GM19438 (cell line): ENCODE results near the gene SV2C.

Experiments
- ATAC-seq: cut with Tn5 transposase; IDR thresholded peaks from one replicate; pipeline ENCODE4 v1.9.1; 2021; ENCODE audit warnings: low read depth; ENCODE audit not compliant: unreplicated experiment

The SV2C gene

GRCh38 chr5:76099756-76100155 is 16.6 kb downstream of the SV2C start:
- ATAC-seq, result peak; percentile 68

- no peak for ATAC-seq
Observed at GRCh38 chr5:76104027-76104426, 20.8 kb downstream of the SV2C start.

GRCh38 chr5:76106149-76106548 is 23.0 kb downstream of the SV2C start:
- no peak for ATAC-seq

DNA sequence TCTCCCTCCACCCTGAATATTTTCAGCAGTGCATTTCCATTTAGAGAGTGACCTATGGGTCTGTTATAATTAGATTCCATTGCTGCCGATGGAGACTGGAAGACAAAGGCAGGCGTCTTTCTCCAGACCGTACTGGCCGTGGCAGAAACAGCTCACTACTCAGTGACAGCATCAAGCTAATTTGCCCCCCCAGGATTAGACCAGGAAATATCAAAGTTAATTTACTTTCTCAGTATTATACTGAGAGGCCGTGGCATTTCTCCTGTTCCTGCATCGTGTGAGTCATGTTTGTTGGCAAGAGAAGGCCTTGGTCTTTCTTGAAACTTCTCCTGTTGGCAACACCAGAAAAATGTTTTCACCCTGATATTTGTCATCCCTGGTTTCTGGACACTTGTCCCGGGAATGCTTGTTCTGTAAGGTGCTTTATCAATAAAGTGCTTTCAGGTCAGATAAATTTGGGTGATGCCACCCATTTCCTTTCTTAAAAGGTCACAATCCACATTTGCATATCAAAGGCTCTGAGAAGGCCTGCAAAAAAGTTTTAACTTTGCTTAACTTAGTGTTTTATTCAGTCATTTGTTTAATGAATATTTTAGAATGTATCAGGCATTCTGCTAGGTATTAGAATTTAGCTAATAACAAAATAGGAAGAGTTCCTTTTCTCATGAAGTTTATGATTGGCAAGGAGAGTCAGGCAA is 28.4 kb downstream of the SV2C start:
- ATAC-seq, result no peak

GRCh38 chr5:76113103-76113502 is 29.9 kb downstream of the SV2C start:
- no peak for ATAC-seq

GRCh38 chr5:76114179-76114851 is 31.1 kb downstream of the SV2C start:
- ATAC-seq, result no peak

- no peak for ATAC-seq
Observed at GRCh38 chr5:76125346-76125745, 42.2 kb downstream of the SV2C start.

DNA sequence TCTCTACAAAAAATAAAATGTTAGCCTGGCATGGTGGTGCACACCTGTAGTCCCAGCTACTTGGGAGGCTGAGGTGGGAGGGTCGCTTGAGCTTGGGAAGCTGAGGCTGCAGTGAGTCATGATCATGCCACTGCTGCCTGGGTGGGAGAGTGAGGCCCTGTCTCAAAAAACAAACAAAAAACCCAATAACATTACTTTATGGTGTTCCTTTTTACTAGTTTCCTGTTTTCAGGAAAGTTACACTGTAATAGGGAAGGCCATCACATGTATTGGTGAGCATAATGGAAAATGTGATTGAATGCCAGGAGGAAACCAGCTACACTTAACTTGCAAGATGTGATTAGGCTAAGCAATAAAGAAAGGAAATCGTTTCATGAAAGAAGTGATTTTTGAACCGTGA is 42.7 kb downstream of the SV2C start:
- ATAC-seq, result no peak

- no peak for ATAC-seq
Observed at GRCh38 chr5:76134003-76134402, 50.8 kb downstream of the SV2C start.

GRCh38 chr5:76134646-76135045 is 51.5 kb downstream of the SV2C start:
- ATAC-seq, result no peak

DNA sequence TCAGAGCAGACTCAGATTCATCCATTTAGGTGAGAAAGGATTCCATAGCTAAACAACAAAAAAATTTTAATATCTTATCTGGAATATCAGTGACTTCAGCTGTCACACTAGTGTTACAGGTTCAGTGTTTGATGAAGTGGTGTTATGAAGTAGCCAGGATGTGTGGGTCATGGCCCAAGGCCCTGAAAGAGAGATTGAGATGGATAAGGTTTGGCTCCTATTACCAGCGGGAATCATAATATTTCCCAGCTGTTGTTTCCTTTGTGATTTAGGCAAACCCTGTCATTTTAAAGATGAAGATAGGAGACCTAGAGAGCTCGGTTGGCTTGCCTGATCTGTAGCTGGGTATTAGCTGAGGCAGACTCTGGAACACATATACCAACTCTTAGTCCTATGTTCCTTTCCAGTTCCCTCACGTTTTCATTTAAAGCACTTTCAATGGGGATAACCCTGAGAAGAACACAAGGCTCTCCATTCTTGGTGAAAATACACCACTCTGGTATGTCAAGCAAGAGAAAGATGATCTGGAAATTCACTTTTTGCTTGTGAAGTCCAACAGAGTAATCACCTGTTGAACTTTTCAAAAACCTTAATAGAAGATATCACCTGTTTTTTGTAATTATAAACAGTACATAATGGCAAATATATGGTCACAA is 54.8 kb downstream of the SV2C start:
- no peak for ATAC-seq

GRCh38 chr5:76143884-76144283 is 60.7 kb downstream of the SV2C start:
- no peak for ATAC-seq

GRCh38 chr5:76144513-76145274 is 61.5 kb downstream of the SV2C start:
- ATAC-seq, result no peak

- ATAC-seq, result no peak
Observed at GRCh38 chr5:76145945-76146344, 62.8 kb downstream of the SV2C start.

- no peak for ATAC-seq
Observed at GRCh38 chr5:76149636-76150035, 66.5 kb downstream of the SV2C start.

- no peak for ATAC-seq
Observed at GRCh38 chr5:76152161-76152560, 69.0 kb downstream of the SV2C start.

DNA sequence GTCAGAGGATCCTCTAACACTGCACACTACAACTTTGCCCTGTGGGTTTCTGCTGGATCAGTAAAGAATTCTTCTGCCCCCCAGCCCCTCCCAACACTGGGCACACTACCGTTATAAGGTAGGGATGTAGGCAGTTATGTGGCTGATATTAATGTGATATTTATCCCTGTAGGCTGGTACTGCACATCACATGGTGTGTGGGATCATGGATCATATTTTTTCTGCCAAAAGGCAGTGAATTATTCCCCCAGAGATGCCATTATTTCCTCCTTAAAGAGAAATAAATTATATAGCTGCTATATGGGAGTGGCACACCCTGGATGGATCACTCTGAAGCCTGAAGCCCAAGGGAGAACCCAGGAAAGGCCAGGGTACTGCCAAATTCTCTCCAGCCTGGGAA is 69.5 kb downstream of the SV2C start:
- ATAC-seq, result no peak

GRCh38 chr5:76153271-76153670 is 70.1 kb downstream of the SV2C start:
- ATAC-seq, result no peak

DNA sequence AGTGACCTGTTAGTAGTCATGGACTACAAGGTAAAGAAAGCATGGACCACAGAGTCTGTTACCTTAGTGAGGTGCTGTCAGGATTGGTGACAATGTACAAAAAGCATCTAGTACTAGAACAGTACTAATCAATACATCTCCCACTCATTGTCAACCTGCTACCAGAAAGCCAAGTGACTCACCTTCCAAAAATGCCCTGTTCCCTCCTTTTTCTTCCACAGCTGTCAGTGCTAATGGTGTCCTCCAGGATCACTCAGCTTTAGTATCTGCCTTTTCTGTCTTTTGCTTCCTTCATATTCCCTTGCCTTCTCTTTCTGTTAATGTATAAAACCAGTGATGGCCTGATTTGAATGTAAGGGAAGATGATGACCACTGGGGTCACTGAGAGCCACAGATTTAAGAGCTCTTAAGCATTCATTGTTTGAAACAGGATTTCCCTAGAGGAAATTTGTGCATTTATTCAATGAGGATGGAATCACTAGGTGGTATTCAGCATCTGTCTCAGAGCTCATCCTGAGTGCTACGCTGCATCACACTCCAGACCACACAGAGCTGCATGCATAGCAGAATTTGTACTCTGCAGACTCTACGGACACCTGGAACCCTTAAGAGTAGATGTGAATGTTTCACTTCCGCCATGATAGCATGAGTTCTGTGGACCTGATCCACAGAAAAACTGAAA is 71.0 kb downstream of the SV2C start:
- ATAC-seq, result no peak

- no peak for ATAC-seq
Observed at GRCh38 chr5:76155536-76155935, 72.4 kb downstream of the SV2C start.

DNA sequence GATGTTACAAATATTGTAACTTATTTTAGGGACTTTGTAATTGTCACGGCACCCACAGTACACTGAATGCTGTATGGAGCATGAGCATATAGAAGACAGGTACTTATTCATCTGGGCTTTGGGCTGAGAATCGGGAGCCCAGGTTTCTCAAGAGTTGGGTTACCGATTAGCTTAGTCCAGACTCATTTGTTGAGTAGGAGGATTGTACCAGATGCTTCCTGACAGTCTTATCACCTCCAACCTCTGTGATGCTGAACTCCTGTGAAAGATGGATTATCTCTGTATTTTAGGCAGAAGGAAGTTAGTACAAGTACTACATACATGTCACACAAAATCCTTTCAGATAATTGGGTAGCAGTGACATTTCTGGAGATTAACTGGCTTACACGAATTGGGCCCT is 79.2 kb downstream of the SV2C start:
- no peak for ATAC-seq
